T-helper 22 cell (primary cell): ENCODE results near the gene CCDC117.

Experiments used
- DNase-seq: peaks from one replicate; pipeline ENCODE4 v3.0.0-alpha.2; 2020; ENCODE audit warnings: low read depth

Gene CCDC117

DNA sequence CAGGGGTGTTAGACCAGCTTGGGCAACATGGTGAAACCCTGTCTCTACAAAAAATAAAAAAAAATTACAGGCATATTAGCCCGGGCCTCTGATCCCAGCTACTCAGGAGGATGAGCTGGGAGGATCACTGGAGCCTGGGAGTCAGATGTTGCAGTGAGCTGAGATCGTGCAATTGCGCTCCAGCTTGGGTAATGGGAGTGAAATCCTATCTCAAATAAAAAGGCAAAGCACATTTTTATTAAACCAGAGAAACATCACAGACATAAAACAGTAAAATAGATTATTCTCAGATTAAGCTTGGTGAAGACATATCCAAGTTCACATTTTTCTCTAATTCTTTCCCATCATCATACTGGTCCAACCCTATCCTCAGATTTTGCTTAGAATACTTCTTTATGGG lies 57.9 kb downstream of the CCDC117 start:
- DNase-seq, result no peak

DNA sequence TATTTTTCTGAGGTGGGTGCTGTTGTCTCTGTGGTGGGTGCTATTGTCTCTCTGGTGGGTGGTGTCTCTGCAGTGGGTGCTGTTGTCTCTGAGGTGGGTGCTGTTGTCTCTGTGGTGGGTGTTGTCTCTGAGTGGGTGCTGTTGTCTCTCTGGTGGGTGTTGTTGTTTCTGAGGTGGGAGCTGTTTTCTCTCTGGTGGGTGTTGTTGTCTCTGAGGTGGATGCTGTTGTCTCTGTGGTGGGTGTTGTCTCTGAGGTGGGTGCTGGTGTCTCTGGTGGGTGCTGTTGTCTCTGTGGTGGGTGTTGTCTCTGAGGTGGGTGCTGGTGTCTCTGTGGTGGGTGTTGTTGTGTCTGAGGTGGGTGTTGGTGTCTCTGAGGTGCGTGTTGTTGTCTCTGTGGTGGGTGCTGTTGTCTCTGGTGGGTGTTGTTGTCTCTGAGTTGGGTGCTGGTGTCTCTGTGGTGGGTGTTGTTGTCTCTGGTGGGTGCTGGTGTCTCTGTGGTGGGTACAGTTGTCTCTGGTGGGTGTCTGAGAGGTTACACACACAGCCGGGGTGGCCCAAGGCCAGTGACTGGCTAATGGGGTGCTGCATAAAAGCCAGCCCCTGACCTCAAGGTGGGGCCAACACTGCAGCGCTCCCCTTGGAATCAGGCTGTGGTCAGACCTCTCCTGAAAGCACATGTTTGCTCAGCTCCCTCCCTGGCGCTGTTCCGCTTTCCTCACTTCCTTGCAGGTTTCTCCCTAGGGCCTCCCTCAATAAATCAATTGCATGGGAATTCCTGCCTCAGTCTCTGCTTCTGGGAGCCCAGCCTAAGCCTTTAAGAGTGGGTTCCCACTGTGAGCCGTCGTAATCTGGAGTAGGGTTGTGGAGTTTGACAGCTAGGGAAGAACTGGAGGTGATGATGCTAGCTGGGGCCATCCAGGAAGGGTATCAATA lies 58.9 kb downstream of the CCDC117 start:
- no peak for DNase-seq

DNA sequence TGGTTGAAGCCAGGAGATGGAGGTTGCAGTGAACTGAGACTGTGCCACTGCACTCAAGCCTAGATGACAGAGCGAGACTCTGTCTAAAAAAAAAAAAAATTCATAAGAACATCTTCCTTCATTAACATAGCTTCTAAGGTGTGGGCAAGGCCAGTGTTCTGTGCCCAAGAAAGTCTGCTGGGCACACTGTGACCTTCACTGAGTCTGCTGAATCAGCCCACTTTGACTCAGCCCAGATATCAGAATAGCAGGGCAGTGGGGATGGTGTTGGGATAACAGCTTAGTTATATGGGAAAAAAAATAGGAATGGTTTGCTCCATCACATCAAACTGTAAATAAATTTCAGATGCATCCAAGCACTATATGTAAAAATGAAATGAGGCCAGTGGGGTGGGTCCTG lies 60.2 kb downstream of the CCDC117 start:
- no peak for DNase-seq

DNA sequence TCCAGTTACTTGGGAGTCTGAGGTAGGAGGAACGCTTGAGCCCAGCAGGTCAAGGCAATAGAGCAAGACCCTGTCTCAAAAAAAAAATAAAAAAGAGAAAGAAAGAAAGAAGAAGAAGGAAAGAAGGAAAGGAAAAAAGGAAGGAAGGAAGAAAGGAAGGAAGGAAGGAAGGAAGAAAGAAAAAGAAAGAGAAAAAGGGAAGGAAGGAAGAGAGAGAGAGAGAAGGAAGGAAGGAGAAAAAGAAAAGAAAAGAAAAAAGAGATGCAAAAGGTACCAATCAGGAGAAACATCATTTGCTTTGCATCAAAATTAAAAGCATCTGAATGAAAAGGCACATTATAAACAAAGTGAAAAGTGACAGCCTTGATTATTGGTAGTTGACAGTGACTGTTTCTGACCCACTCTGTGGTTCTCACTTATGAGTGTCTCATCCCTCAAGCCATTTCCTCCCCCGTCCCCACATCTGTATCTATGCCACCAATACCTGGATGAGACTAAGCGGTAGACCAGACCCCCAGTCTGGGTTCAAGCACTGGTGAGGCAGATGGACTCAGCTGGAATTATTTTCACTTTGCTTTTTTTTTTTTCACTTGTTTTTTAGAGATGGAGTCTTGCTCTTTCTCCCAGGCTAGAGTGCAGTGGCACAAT lies 60.9 kb downstream of the CCDC117 start:
- DNase-seq, result no peak

DNA sequence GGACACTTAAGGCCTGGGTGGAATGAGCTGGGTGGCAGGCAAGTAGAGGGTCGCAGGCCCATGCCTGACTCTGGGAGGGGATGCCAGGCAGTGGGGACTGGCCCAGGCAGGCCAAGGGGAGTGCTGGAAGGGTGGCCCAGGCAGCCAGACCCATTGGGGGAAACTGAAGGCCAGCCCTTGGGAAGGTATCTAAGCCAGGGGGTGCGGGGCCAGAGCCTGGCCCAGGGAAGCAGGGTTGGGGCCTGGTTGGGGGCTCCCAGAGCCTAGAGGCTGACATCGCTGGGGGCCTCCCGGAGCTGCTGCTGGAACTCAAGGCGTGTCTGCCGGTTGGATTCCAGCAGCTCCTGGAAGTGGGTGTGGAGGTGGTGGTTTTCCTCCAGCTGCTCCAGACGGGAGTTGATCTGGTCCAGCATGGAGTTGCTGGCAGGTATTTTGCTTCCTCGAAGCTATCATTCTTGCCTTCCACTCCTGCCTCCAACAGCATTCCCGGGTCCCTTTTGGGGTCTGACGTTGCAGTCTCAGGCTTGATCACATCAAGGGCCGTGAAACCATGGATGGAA lies 63.2 kb downstream of the CCDC117 start:
- DNase-seq, result no peak

DNA sequence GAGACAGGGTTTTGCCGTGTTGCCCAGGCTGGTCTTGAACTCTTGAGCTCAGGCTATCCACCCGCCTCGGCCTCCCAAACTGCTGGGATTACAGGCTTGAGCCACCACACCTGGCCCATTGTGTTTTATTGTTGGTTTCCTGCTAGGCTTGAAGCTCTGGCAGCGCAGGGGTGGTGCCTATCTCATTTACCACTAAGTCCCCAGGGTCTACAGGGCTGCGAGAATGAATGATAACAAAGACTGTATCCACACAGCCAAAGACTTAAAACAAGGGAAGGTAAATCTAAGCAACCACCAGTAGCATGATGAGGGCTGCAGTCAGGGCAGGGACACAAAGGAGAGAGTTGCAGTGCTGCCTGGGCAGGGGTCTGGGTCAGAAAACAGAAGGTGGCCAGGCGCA lies 65.1 kb downstream of the CCDC117 start:
- no peak for DNase-seq
